Measurements from ENCODE around the gene PFAS.

Gene PFAS

GRCh38 chr17:8273884-8274444, 24.9 kb downstream of the PFAS start:
- DNase-seq = no peak

GRCh38 chr17:8274816-8275215, 25.7 kb downstream of the PFAS start:
- no peak for DNase-seq

GRCh38 chr17:8275421-8276290, 26.6 kb downstream of the PFAS start:
- DNase-seq = no peak

- no peak for DNase-seq
Measured at GRCh38 chr17:8277317-8277716, 28.2 kb downstream of the PFAS start.

- no peak for DNase-seq
Measured at GRCh38 chr17:8282345-8282744, 33.3 kb downstream of the PFAS start.

GRCh38 chr17:8283356-8283755, 34.3 kb downstream of the PFAS start:
- DNase-seq = no peak

- DNase-seq = no peak
Measured at GRCh38 chr17:8284126-8284525, 35.0 kb downstream of the PFAS start.

GRCh38 chr17:8285270-8286181, 36.4 kb downstream of the PFAS start:
- no peak for DNase-seq

GRCh38 chr17:8287651-8288335, 38.7 kb downstream of the PFAS start:
- DNase-seq = no peak

- peak; percentile 75 for DNase-seq
Measured at GRCh38 chr17:8288336-8289102, 39.4 kb downstream of the PFAS start, which contains the start of gene RANGRF. RANGRF (plus strand) TSS chr17:8288670; CDS start chr17:8288789, 119 bp downstream.

GRCh38 chr17:8289103-8289397, 40.0 kb downstream of the PFAS start:
- DNase-seq = no peak

- DNase-seq = no peak
Measured at GRCh38 chr17:8290043-8290442, 41.0 kb downstream of the PFAS start.

- DNase-seq = no peak
Measured at GRCh38 chr17:8292639-8293395, 43.7 kb downstream of the PFAS start.

GRCh38 chr17:8294361-8294760, 45.3 kb downstream of the PFAS start:
- no peak for DNase-seq

- no peak for DNase-seq
Measured at GRCh38 chr17:8294814-8295316, 45.8 kb downstream of the PFAS start.

- no peak for DNase-seq
Measured at GRCh38 chr17:8300226-8300625, 51.1 kb downstream of the PFAS start.

- peak; percentile 68 for DNase-seq
Measured at GRCh38 chr17:8300627-8301242, 51.6 kb downstream of the PFAS start.

GRCh38 chr17:8310601-8311123, 61.6 kb downstream of the PFAS start:
- DNase-seq = no peak

- no peak for DNase-seq
Measured at GRCh38 chr17:8311131-8311790, 62.2 kb downstream of the PFAS start.

- DNase-seq = no peak
Measured at GRCh38 chr17:8312251-8312650, 63.2 kb downstream of the PFAS start.
